WTC11 (cell line): ENCODE results near the gene ZC3H4.

Source experiments
- ATF2 ChIP-seq: sonication (generic); formaldehyde crosslinking; IDR thresholded peaks from 2 replicates; pipeline ENCODE4 v1.8.1; 2022; ENCODE audit warnings: low read depth, missing genetic modification reagents, borderline replicate concordance
- OVOL2 ChIP-seq: fragments of 250-450 bp; sonication (Bioruptor Pico); IDR thresholded peaks from 2 replicates; pipeline ENCODE4 v1.9.0; 2021; ENCODE audit warnings: mild to moderate bottlenecking, borderline replicate concordance
- ZNF425 ChIP-seq: fragments of 250-450 bp; sonication (Bioruptor Pico); conservative IDR thresholded peaks from 2 replicates; pipeline ENCODE4 v1.9.0; 2021; ENCODE audit warnings: mild to moderate bottlenecking
- TF ChIP-seq, protein P1 (sequence below): sonication (generic); formaldehyde crosslinking; IDR thresholded peaks from 2 replicates; pipeline ENCODE4 v1.8.0; 2022; ENCODE audit warnings: mild to moderate bottlenecking, missing genetic modification reagents

DNA sequence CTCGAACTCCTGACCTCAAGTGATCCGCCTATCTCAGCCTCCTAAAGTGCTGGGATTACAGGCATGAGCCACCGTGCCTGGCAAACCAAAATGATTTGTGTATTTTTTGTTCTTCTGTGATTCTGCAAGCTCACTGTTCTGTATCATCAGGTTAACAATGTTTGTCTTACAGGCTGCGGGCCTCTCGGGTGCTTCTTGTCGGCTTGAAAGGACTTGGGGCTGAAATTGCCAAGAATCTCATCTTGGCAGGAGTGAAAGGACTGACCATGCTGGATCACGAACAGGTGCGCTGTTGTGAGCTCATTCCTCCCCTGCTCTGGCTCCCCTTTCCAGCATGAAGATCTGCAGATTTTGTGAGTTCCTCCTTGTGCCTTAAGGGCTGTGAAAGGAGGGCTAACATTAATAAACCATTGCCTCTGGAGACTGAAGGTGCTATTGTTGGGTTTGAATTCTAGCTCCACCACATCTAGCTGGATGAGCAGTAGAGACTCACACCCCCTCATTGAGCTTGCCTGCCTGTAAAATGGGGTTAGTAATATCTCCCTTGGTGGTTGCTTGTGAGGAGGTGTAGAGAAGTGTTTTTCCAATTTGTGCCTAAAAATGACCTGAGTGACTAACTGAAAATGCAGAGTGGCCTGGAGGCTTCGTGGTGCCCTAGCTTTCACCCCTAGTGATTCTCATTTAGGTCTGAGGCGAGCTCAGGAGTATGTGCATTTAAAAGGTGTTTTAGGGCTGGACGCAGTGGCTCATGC is 29.9 kb upstream of the ZC3H4 start:
- no peak for TF ChIP-seq ZNF425 (CRISPR knock-in tag)
- no peak for TF ChIP-seq OVOL2 (CRISPR knock-in tag)
- TF ChIP-seq ATF2 (CRISPR knock-in tag), result no peak
- TF ChIP-seq, protein P1, sequence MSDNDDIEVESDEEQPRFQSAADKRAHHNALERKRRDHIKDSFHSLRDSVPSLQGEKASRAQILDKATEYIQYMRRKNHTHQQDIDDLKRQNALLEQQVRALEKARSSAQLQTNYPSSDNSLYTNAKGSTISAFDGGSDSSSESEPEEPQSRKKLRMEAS, result no peak
